H54 (cell line): ENCODE results near the gene TSPAN15.
"Not testable (repeated sequence)": the region's sequence is repeated elsewhere in the genome, so short reads cannot be mapped to it uniquely, and the experiment has no call there.

ENCODE experiments used
- DNase-seq: peaks from one replicate; pipeline ENCODE4 v3.0.0; 2011; ENCODE audit warnings: low spot score, mixed read lengths; ENCODE audit not compliant: insufficient read length
- FAIRE-seq: peaks from 3 replicates; lab custom pipeline; 2011; peaks lifted over from hg19 to GRCh38; lab: Jason Lieb, UNC
- POLR2A ChIP-seq: IDR thresholded peaks from 2 replicates; pipeline ENCODE4 v1.6.1; 2011; ENCODE audit warnings: low read depth, mild to moderate bottlenecking, low read length

The TSPAN15 gene

DNA sequence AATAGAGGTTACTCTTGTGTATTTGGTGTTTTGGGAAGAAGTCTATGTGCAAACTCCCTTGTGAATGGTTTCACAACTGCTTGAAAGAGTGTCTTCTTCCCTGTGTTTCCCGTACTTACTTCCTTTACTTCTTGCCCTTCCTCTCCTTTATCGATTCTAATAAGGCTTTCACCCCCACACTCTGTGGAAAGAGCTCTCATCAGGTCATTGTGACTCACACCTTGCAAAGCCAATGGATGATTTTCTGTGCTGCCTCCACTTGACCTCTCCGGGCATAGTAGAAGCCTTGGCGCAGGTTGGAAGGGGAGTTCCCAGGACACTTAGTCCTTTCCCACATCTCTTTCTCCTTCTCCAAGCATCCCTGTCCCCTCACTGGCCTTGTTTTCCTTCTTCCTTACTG, 6.2 kb upstream of the TSPAN15 start:
- no peak for TF ChIP-seq POLR2A
- FAIRE-seq (no peak), DNase-seq (no peak)

DNA sequence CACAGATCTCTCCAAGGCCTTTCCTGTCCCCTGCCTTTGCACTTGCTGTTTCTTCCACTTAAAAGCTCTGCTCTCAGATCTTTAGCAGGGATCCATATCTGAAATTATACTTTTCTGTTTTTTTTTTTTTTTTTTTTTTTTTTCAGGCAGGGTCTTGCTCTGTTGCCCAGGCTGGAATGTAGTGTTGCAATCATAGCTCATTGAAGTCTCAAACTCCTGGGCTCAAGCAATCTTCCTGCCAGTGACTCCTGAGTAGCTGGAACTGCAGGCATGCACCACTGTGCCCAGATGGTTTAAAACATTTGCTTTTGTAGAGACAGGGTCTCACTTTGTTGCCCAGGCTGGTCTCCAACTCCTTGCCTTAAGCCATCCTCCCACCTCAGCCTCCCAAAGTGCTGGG, 5.0 kb upstream of the TSPAN15 start:
- FAIRE-seq, result no peak

DNA sequence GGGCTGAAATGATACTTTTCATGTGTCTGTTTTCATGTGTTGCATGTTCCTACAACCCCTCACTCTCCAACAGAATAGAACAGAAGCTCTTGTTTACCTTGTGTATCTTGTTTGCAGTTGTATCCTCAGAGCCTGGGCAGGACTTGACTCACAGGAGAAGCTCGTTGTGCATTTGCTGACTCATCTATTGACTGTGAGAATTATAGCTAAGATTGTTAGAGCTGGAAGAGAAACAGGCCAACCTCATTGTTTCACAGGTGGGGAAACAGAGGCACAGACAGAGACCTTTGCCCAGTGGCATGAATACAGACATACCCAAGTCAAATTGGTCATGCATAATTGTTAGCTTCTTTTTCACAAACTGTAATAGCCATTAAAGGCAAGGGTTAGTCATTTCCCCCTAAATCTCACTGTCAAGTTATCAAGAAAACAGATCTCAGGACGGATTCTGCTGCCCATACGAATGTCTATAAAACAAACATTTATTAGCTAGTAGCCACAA, 4.6 kb upstream of the TSPAN15 start:
- TF ChIP-seq POLR2A, result no peak
- FAIRE-seq (peak; percentile 87), DNase-seq (peak; percentile 64)

More for the DNA sequence above, 5.0 kb upstream of the TSPAN15 start:
- no peak for DNase-seq
- no peak for TF ChIP-seq POLR2A

- TF ChIP-seq POLR2A, result no peak
- DNase-seq, result peak; percentile 77
- peak; percentile 76 for FAIRE-seq
Measured at GRCh38 chr10:69449841-69450240, 1.4 kb upstream of the TSPAN15 start.

DNA sequence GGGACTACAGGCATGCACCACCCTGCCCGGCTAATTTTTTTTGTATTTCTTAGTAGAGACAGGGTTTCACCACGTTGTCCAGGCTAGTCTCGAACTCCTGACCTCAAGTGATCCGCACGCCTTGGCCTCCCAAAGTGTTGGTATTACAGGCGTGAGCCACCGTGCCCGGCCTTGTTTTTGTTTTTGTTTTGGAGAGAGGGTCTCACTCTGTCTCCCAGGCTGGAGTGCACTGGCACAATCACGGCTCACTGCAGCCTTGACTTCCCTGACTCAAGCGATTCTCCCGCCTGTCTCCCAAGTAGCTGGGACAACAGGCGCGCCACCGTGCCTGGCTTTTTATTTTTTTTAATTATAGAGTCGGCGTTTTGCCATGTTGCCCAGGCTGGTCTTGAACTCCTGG, 870 bp upstream of the TSPAN15 start:
- DNase-seq, FAIRE-seq: not testable (repeated sequence)

- DNase-seq (no peak), FAIRE-seq (no peak)
- no peak for TF ChIP-seq POLR2A
Measured at GRCh38 chr10:69451784-69452251, 553 bp downstream of the TSPAN15 start.

DNA sequence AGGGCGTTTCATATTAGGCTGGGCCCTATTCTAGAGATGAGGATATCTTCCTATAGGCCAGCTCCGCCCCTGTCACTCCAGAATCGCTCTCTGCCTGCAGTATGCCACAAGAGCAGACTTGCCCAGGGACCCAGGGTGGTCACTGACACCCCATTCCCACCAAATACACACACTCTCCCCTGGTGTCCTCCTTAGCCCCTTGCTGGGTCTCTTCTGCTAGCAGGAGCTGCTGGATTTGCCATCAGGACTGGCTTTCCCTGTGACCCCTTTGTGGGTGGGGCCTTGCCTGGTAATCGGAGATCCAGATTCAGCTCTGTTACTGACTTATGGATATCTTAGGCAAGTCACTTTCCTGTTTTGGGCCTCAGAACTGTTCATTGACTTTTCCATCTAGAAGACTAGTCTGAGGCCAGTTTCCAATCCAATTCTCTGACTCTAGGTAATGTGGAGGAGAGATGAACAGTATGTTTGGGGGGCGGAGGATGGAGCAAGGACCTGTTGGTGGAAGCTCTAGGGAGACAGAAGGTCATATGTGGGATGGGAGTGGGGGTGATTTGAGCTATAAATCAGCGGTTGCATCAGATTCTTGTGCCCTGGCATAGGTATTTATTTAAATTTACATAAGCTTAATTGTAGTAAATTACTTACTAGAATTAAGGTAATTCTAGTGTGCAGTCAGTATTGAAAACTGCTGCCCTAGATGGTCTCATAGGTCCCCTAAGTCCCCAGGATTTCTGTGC, 1.6 kb downstream of the TSPAN15 start:
- DNase-seq, result no peak
- no peak for FAIRE-seq
- TF ChIP-seq POLR2A, result no peak

DNA sequence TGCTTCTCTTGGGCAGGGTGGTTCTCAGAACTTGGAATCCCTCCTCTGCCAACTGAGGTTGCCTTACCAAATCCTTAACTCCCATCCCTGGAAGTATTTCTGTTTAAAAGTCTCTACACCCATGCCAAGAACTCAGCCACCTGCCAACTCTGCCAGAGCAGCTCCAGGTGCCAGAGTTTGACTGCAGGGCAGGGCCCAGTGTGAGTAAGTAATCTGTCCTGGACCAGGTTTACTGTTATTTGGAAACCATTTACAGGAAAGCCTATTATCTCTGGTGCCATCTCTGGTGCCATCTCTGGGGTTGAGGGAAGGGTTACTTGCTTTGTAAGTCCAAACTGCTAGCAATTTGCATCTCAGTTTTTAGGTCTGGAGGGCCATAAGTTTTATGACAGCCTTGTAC, 2.5 kb downstream of the TSPAN15 start:
- no peak for TF ChIP-seq POLR2A
- no peak for DNase-seq
- no peak for FAIRE-seq

DNA sequence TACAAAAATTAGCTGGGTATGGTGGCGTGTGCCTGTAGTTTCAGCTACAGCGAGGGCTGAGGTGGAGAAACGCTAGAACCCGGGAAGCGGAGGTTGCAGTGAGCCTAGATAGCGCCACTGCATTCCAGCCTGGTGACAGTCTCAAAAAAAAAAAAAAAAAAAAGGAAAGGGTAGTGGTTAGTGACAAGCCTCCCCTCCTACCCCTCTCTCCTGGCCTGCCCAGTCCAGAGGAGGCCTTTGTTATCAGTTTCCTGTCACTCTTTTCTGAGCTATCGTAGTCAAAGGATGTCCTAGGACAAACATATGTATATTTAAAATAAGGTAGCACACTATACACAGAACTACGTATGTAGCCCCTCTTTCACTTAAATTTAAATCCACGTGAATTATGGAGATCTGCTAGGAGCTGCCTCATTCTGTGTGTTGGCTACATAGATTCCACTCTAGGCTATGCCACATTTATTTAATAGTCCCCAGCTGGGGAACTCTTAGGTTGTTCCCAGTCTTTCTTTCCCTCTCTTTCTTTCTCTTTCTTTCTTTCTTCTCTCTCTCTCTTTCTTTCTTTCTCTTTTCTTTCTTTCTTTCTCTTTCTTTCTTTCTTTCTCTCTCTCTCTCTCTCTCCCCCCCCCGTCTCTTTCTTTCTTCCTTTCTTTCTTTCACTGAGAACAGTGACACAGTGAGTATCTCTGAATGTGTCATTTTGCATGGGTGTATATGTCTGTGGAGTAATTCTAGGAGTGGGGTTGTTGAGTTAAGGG, 3.9 kb downstream of the TSPAN15 start:
- FAIRE-seq (no peak), DNase-seq (no peak)
- TF ChIP-seq POLR2A, result no peak

GRCh38 chr10:69456880-69457693, 5.8 kb downstream of the TSPAN15 start:
- FAIRE-seq (peak; percentile 97), DNase-seq (peak; percentile 92)
- TF ChIP-seq POLR2A, result no peak

DNA sequence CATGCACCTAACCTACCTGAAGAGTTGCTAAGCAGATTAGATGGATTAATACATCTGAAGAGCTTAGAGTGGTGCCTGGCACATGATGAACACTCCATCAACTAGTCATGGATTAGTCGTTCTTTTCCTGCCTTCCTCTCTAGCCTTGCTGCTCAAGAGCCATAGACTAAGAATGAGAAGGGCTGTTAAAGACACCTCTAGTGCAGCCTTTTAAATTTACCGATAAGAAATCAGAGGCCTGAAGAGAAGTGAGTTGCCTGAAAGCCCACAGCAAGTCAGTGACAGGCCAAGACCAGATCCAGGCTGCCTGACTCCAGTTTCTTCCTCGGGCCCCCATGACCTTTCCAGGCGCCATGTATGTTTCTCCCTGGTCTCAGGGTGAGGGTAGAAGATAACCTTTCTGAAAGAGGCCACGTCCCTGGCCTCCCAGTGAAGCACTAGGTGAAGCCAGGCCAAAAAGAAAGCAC, 6.5 kb downstream of the TSPAN15 start:
- DNase-seq (no peak), FAIRE-seq (peak; percentile 30)
- no peak for TF ChIP-seq POLR2A

DNA sequence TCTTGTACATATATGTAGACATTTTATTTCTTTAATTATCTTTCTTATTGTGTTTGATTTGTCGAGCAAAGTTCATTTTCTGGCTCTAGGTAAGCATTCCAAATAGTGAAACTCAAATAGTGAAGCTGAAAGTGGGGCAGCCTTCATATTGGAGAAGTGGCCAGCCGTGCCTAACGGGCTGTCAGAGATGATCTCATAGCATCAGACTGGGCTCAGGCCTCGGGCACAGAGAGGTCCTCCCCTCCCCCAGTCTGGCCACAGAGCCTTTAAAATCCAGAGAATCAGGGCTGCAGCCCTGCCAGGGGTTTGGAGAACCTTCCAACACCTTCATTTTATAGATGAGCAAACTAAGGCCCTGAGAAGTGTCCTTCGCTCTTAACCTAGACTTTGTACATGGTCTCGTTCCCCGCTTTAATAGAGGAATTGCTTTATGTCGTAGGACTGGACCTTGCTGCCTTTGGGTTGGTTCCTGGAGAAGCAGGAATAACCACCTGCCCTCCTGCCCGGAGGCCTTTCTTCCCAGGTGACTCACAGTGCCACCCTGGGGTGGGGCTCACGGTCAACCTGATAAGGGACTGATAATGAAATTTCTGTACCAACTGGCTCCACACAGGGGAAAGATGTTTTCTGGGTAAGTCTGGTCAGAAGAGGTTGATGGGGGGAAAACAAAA, 7.3 kb downstream of the TSPAN15 start:
- TF ChIP-seq POLR2A, result no peak
- DNase-seq, result no peak
- no peak for FAIRE-seq
